Measurements from ENCODE around the gene LMF1. TPM values are rescaled to one million over a fixed set of nuclear protein-coding genes. Genes with fewer than 3 reads are reported as not detected.

Gene LMF1
- total RNA-seq, 4 donors from 2014 or later: 23.2 to 97.8 (median 89.1) TPM

DNA sequence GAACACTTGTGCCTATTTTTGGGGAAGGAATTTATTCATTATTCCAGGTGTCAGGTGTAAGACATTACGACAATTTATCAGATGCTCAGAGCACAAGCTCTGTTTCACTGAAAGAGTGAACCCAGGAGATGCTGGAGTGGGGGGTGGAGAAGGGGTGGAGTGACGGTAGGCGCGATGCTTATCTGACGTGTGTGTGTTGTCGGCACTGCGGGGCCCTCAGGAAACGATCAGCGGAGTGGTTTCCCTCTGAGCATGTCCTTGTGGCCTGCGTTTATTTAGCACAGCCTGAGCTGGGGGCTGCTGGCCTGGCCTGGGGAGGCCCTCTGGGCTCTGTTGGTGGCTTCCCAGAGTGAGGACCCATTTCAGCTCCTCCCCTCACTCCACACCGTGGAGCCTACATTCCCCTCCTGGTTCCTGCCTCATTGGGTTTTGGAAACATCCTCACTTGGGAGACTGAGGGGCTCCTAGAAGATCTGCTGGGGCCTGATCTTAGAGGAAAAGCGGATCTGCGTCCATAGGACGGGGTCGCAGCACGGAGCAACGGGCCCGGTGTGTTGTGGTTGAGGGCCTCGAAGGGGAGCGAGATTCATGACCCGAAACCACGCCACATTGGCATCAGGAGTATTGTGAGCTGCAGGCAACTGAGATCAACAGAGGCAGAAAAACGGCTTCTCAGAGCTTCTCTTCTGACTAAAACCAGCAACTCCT is 151.3 kb downstream of the LMF1 start:
- no peaks in the 10 kb centered on the region for H3K36me3 ChIP-seq
- 58 to 64% methylated on average over 22 to 23 of the region's 23 CpGs for WGBS, 2 donors
- H3K27me3 ChIP-seq: peaks cover 10% of the 10 kb centered on the region
- intact Hi-C loops (cut with DNase I): no loop called here
- H3K9me3 ChIP-seq: no peaks in the 10 kb centered on the region
- TF ChIP-seq POLR2A (IDR thresholded peaks at IDR 0.05): no peak
- TF ChIP-seq, protein P1, sequence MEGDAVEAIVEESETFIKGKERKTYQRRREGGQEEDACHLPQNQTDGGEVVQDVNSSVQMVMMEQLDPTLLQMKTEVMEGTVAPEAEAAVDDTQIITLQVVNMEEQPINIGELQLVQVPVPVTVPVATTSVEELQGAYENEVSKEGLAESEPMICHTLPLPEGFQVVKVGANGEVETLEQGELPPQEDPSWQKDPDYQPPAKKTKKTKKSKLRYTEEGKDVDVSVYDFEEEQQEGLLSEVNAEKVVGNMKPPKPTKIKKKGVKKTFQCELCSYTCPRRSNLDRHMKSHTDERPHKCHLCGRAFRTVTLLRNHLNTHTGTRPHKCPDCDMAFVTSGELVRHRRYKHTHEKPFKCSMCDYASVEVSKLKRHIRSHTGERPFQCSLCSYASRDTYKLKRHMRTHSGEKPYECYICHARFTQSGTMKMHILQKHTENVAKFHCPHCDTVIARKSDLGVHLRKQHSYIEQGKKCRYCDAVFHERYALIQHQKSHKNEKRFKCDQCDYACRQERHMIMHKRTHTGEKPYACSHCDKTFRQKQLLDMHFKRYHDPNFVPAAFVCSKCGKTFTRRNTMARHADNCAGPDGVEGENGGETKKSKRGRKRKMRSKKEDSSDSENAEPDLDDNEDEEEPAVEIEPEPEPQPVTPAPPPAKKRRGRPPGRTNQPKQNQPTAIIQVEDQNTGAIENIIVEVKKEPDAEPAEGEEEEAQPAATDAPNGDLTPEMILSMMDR (IDR thresholded peaks at IDR 0.05): no peak
- H3K4me1 ChIP-seq: no peaks in the 10 kb centered on the region
- no peak overlapping the region for H3K4me3 ChIP-seq (replicated peaks in 1 of 3)
- no peak overlapping the region for H3K27ac ChIP-seq
- DNase-seq: no peak

DNA sequence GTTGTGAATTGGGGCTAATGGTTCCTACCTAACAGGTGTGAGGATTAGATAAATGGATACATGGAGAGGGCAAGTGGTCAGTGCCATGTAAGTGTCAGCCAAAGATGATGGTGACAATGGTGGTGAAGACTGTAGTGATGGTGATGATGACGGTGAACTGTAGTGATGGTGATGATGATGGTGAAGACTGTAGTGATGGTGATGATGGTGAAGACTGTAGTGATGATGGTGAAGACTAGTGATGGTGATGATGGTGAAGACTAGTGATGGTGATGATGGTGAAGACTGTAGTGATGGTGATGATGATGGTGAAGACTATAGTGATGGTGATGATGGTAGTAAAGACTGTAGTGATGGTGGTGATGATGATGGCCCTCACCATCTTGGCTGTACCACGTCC is 152.2 kb downstream of the LMF1 start:
- H3K36me3 ChIP-seq: no peaks in the 10 kb centered on the region
- H3K27ac ChIP-seq: no peak overlapping the region
- H3K4me1 ChIP-seq: peaks cover 0 to 4% of the 10 kb centered on the region in 2 donors
- no peak for TF ChIP-seq POLR2A (IDR thresholded peaks at IDR 0.05)
- TF ChIP-seq, protein P1 (IDR thresholded peaks at IDR 0.05): no peak
- H3K9me3 ChIP-seq: no peaks in the 10 kb centered on the region
- H3K27me3 ChIP-seq: peaks cover 10% of the 10 kb centered on the region
- no peak overlapping the region for H3K4me3 ChIP-seq (replicated peaks in 1 of 3)
- intact Hi-C loops (cut with DNase I): no loop called here
- DNase-seq: no peak
- 78 to 79% methylated on average over 2 of the region's 2 CpGs for WGBS, 2 donors

DNA sequence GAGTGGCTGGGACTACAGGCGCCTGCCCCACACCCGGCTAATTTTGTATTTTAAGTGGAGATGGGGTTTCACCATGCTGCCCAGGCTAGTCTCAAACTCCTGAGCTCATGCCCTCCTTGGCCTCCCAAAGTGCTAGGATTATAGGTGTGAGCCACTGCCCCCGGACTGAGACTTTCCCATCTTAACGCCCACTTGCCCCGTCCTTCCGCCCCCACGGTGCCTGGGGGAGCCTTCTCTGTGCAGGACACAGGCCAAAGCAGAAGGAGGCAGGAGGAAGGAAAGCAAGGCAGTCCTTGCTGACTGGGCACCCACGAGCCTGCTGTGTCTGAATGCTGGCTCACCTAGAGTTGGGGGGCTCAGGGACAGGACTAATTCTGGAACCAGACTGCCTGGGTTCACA is 152.7 kb downstream of the LMF1 start:
- no peak for TF ChIP-seq POLR2A (IDR thresholded peaks at IDR 0.05)
- TF ChIP-seq, protein P1 (IDR thresholded peaks at IDR 0.05): no peak
- no peak for DNase-seq
- no peak overlapping the region for H3K27ac ChIP-seq
- 77 to 80% methylated on average over 8 of the region's 8 CpGs for WGBS, 2 donors
- no peaks in the 10 kb centered on the region for H3K36me3 ChIP-seq
- peaks cover 12% of the 10 kb centered on the region for H3K27me3 ChIP-seq
- peaks cover 0 to 9% of the 10 kb centered on the region in 2 donors for H3K4me1 ChIP-seq
- no peak overlapping the region for H3K4me3 ChIP-seq (replicated peaks in 1 of 3)
- no peaks in the 10 kb centered on the region for H3K9me3 ChIP-seq
- intact Hi-C loops (cut with DNase I): no loop called here

DNA sequence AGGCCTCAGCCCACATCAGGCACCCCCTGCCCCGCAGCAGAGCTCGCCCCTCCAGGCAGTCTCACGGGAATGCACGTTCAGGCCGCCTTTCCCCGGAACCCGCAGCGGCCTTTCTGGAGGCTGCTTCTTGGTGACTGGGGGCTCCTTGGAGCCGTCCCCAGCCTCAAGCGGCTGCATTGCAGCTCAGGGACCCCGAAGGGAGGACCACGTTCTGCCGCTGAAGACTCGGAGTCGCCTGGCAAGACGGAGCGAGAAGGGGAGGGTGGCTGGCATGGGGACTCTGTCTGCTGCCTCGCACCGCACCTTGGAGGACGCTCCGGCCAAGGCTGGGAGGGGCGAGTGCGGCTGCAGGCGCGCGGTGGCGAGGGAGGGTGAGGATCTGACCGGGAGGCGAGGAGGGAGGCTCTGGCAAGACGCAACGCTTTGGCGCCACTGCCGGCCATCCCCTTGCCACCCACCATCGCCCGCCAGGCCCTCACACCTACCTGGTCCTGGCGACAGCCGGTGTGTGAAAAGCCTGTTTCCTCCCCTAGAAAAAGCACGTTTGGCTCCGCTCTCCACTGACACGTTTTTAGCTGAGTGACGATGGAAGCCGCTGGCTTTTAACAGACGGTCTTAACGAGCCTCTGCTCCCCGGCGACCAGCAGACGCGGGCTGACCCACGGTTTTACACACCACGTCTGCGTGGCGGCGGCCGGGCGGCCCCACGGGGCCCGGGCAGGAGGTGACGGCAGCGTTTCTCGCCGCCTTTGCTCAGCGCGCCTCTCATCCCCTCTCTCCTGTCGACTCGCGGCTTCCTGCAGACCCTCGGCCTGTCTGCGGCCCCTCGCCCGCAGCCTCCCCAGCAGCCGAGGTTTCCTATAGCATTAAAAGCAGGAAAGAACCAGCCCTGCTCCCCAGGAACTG is 153.5 kb downstream of the LMF1 start:
- Histone ChIP-seq H3K36me3 (no peaks in the 10 kb centered on the region), H3K9me3 (no peaks in the 10 kb centered on the region), H3K27me3 (peaks cover 13% of the 10 kb centered on the region), H3K4me3 (replicated peaks in 1 of 3) (no peak overlapping the region), H3K4me1 (peaks cover 0 to 10% of the 10 kb centered on the region in 2 donors), H3K27ac (no peak overlapping the region)
- no peak for TF ChIP-seq POLR2A (IDR thresholded peaks at IDR 0.05)
- TF ChIP-seq, protein P1 (IDR thresholded peaks at IDR 0.05): no peak
- intact Hi-C loops (cut with DNase I): no loop called here
- no peak for DNase-seq
- 62 to 73% methylated on average over 60 to 68 of the region's 71 CpGs for WGBS, 2 donors

DNA sequence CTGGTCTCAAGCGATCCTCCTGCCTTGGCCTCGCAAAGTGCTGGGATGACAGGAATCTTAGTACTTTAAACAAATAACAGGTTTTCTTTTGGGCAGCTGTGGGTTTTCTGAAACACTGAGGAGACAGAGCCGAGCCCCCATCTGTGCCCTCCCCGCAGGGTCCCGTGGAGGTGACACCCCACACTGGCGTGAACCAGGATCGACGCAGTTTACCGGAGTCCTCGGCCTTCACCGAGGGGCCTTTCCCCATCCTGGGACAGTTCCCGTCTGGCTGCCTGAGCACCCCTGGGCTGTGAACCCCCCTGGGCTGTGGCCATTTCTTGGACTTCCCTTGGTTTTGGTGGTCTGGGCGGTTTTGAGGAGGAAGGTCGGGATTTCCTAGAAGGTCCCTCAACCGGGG is 154.9 kb downstream of the LMF1 start:
- intact Hi-C loops (cut with DNase I): no loop called here
- no peak for DNase-seq
- 88 to 93% methylated on average over 14 to 15 of the region's 15 CpGs for WGBS, 2 donors

More for the DNA sequence above, 154.9 kb downstream of the LMF1 start:
- H3K27ac ChIP-seq: no peak overlapping the region
- H3K4me3 ChIP-seq (replicated peaks in 1 of 3): no peak overlapping the region
- no peaks in the 10 kb centered on the region for H3K36me3 ChIP-seq
- peaks cover 0 to 10% of the 10 kb centered on the region in 2 donors for H3K4me1 ChIP-seq
- TF ChIP-seq POLR2A (IDR thresholded peaks at IDR 0.05): no peak
- TF ChIP-seq, protein P1 (IDR thresholded peaks at IDR 0.05): no peak
- no peaks in the 10 kb centered on the region for H3K9me3 ChIP-seq
- H3K27me3 ChIP-seq: peaks cover 13% of the 10 kb centered on the region
